HG03520 (cell line): ENCODE results near the gene GPR68.
"Not testable (repeated sequence)": the region's sequence is repeated elsewhere in the genome, so short reads cannot be mapped to it uniquely, and the experiment has no call there.

ENCODE experiments used
- ATAC-seq: cut with Tn5 transposase; IDR thresholded peaks from one replicate; pipeline ENCODE4 v1.9.1; 2021; ENCODE audit warnings: mild to moderate bottlenecking, moderate library complexity; ENCODE audit not compliant: unreplicated experiment

GPR68 gene

GRCh38 chr14:91273273-91273884 is 28.9 kb upstream of the GPR68 start:
- no peak for ATAC-seq

- ATAC-seq, result no peak
Observed at GRCh38 chr14:91272341-91273272, 28.1 kb upstream of the GPR68 start.

GRCh38 chr14:91271639-91272038 is 27.1 kb upstream of the GPR68 start:
- ATAC-seq, result no peak

- no peak for ATAC-seq
Observed at GRCh38 chr14:91270619-91271018, 26.1 kb upstream of the GPR68 start.

- no peak for ATAC-seq
Observed at GRCh38 chr14:91270188-91270587, 25.7 kb upstream of the GPR68 start.

- ATAC-seq, result no peak
Observed at GRCh38 chr14:91269076-91269991, 24.8 kb upstream of the GPR68 start.

GRCh38 chr14:91267965-91268437 is 23.5 kb upstream of the GPR68 start:
- no peak for ATAC-seq

- ATAC-seq, result not testable (repeated sequence)
Observed at GRCh38 chr14:91266276-91266675, 21.8 kb upstream of the GPR68 start.

- ATAC-seq, result no peak
Observed at GRCh38 chr14:91265404-91265803, 20.9 kb upstream of the GPR68 start.

- no peak for ATAC-seq
Observed at GRCh38 chr14:91264151-91265150, 19.9 kb upstream of the GPR68 start.

- ATAC-seq, result no peak
Observed at GRCh38 chr14:91263329-91263728, 18.8 kb upstream of the GPR68 start.

GRCh38 chr14:91261986-91262549 is 17.6 kb upstream of the GPR68 start:
- ATAC-seq, result no peak

- ATAC-seq, result no peak
Observed at GRCh38 chr14:91261115-91261514, 16.6 kb upstream of the GPR68 start.

GRCh38 chr14:91258876-91259275 is 14.4 kb upstream of the GPR68 start:
- ATAC-seq, result no peak

GRCh38 chr14:91258011-91258618 is 13.6 kb upstream of the GPR68 start:
- ATAC-seq, result no peak

- ATAC-seq, result no peak
Observed at GRCh38 chr14:91257328-91258010, 13.0 kb upstream of the GPR68 start.

GRCh38 chr14:91256661-91257060 is 12.2 kb upstream of the GPR68 start:
- ATAC-seq, result no peak

- no peak for ATAC-seq
Observed at GRCh38 chr14:91255026-91255695, 10.7 kb upstream of the GPR68 start.
